Peyer's patch (tissue), 4 donors: ENCODE results near the gene INPP5J. TPM values are rescaled to one million over a fixed set of nuclear protein-coding genes. Genes with fewer than 3 reads are reported as not detected.
A peak's percentile ranks its signal among the peaks of the same experiment; 100 is the strongest.

Source experiments
- DNase-seq, 3 donors: peaks; one replicate each; pipeline ENCODE4 v3.0.0-alpha.2; 2017 to 2019
- H3K27ac ChIP-seq, 4 donors: fragments of 200-600 bp; sonication (generic); one replicate each; pipeline ENCODE4 v1.5.1; 2016 to 2019
- H3K27me3 ChIP-seq, 2 donors: fragments of 200-600 bp; sonication (generic); one replicate each; pipeline ENCODE4 v1.5.1; 2019
- H3K36me3 ChIP-seq, 3 donors: fragments of 200-600 bp; sonication (generic); one replicate each; pipeline ENCODE4 v1.5.1; 2016 to 2019
- H3K4me1 ChIP-seq, 4 donors: fragments of 200-600 bp; sonication (generic); one replicate each; pipeline ENCODE4 v1.5.1; 2016 to 2019
- H3K4me3 ChIP-seq, 4 donors: fragments of 200-600 bp; sonication (generic); 1 replicate in 3 of 4; 2 replicates in 1 of 4; pipeline ENCODE4 v1.5.1; 2016 to 2019; ENCODE audit warnings: mild to moderate bottlenecking in 1 of 4
- H3K9me3 ChIP-seq, 4 donors: fragments of 200-600 bp; sonication (generic); one replicate each; pipeline ENCODE4 v1.5.1; 2016 to 2019; ENCODE audit warnings: mild to moderate bottlenecking in 1 of 4
- CTCF ChIP-seq, 6 experiments: fragments of 450-650 bp in 4 of 6; fragments of 200-600 bp in 2 of 6; sonication (generic) in 1 of 6; IDR thresholded peaks; one replicate each; pipeline ENCODE4 v1.5.1; 2017 to 2019; ENCODE audit warnings: antibody characterized with exemption in 6 of 6, mild to moderate bottlenecking in 3 of 6, moderate library complexity in 1 of 6
- POLR2A ChIP-seq, 2 donors: fragments of 450-650 bp; IDR thresholded peaks; one replicate each; pipeline ENCODE4 v1.5.1; 2017; ENCODE audit warnings: antibody characterized with exemption in 2 of 2, mild to moderate bottlenecking in 2 of 2, moderate library complexity in 2 of 2
- total RNA-seq, 4 donors: library from RNA; depleted of rRNA; stranded (reverse); fragments of >200 nt; gene quantifications; one replicate each; pipeline ENCODE4 v1.1.0, GENCODE V29; 2016

INPP5J gene
- total RNA-seq, 4 donors from 2014 or later: 18.2 to 203 (median 156) TPM

- Histone ChIP-seq H3K4me3 (no peak overlapping the region), H3K36me3 (no peaks in the 10 kb centered on the region), H3K9me3 (no peaks in the 10 kb centered on the region), H3K27ac (no peak overlapping the region), H3K27me3 (no peaks in the 10 kb centered on the region), H3K4me1 (no peaks in the 10 kb centered on the region)
- DNase-seq: no peak
- TF ChIP-seq CTCF (IDR thresholded peaks at IDR 0.05) (no peak), POLR2A (IDR thresholded peaks at IDR 0.05) (no peak)
Observed at GRCh38 chr22:31142285-31142684, 19.5 kb downstream of the INPP5J start.

DNA sequence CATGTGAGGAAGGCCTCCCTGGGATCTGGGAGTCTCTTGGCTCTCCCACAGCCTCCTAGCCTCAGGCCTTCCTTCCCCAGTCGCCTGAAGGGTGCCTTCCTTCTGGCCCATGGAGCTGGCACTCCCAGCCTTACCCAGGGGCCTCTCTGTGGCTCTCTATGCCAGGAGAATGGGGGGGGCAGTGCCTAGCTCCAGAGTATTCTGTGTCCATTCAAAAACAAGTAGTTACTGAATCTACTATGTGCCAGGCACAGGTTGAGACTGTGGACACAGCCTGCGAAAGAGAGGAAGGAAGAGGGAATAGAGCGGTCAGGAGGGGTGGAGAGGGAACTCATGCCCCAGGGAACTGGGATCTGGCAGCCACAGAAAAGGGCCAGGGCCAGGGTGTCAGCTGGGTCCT, 20.3 kb downstream of the INPP5J start:
- Histone ChIP-seq H3K4me3 (no peak overlapping the region), H3K27me3 (no peaks in the 10 kb centered on the region), H3K9me3 (no peaks in the 10 kb centered on the region), H3K27ac (no peak overlapping the region), H3K4me1 (no peaks in the 10 kb centered on the region), H3K36me3 (no peaks in the 10 kb centered on the region)
- no peak for TF ChIP-seq POLR2A (IDR thresholded peaks at IDR 0.05)
- no peak for DNase-seq

DNA sequence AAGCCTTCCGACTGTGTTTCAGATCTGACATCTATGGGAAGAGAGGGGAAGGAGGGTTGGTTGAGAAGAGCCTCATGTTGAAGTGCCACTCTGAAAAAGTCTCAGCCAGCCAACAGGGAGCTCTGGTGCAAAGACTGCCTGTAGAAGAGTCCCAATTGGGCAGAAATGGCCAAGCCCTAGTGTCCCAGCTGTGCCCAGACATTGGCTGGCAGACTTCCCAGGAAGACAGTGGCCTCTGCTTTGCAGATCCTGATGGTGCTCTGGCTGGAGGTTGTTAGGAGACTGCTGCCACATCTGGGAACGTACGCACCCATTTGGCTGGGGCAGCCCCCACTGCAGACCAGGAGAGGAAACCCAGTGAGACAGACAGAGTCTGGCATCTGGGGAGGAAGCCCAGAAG, 20.8 kb downstream of the INPP5J start:
- Histone ChIP-seq H3K27ac (no peak overlapping the region), H3K36me3 (no peaks in the 10 kb centered on the region), H3K9me3 (no peaks in the 10 kb centered on the region), H3K27me3 (no peaks in the 10 kb centered on the region), H3K4me3 (no peak overlapping the region), H3K4me1 (peaks cover 0 to 2% (median 0%) of the 10 kb centered on the region in 4 donors)
- DNase-seq: no peak
- TF ChIP-seq POLR2A (IDR thresholded peaks at IDR 0.05) (no peak), CTCF (IDR thresholded peaks at IDR 0.05) (no peak)

- no peak overlapping the region for H3K27ac ChIP-seq
- DNase-seq: peak in 1 of 3 donors; percentile 68
Observed at GRCh38 chr22:31144223-31144622, 21.5 kb downstream of the INPP5J start.

DNA sequence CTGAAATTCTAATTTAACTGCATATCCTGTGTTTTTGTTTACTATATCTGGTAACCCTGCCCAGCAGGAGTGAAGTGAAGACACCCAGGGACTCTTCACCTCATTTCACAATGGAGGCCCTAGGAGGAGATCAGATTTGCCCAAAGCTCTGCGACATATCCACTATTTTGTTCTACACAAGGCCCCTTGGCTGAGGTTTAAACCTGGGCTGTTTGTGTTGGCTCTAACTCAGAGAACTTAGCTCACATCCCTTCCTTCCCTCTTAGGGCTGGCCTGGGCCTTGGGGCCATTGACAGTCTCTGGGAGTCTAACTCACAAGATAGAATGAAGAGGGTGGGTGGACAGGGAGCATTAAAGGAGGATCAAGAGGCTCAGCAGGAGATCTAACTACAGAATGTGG, 25.7 kb downstream of the INPP5J start:
- Histone ChIP-seq H3K27ac (peak overlapping the region in 3 of 4 donors; percentile 25 to 41 (median 36)), H3K4me3 (no peak overlapping the region), H3K9me3 (no peaks in the 10 kb centered on the region), H3K4me1 (peaks cover 0 to 8% (median 0%) of the 10 kb centered on the region in 4 donors), H3K27me3 (no peaks in the 10 kb centered on the region), H3K36me3 (no peaks in the 10 kb centered on the region)
- DNase-seq: no peak
- TF ChIP-seq CTCF (IDR thresholded peaks at IDR 0.05) (no peak), POLR2A (IDR thresholded peaks at IDR 0.05) (no peak)

More at GRCh38 chr22:31144223-31144622, 21.5 kb downstream of the INPP5J start:
- Histone ChIP-seq H3K36me3 (no peaks in the 10 kb centered on the region), H3K9me3 (no peaks in the 10 kb centered on the region), H3K27me3 (no peaks in the 10 kb centered on the region), H3K4me3 (no peak overlapping the region), H3K4me1 (peaks cover 0 to 8% (median 0%) of the 10 kb centered on the region in 4 donors)
- no peak for TF ChIP-seq POLR2A (IDR thresholded peaks at IDR 0.05)
- no peak for TF ChIP-seq CTCF (IDR thresholded peaks at IDR 0.05)

DNA sequence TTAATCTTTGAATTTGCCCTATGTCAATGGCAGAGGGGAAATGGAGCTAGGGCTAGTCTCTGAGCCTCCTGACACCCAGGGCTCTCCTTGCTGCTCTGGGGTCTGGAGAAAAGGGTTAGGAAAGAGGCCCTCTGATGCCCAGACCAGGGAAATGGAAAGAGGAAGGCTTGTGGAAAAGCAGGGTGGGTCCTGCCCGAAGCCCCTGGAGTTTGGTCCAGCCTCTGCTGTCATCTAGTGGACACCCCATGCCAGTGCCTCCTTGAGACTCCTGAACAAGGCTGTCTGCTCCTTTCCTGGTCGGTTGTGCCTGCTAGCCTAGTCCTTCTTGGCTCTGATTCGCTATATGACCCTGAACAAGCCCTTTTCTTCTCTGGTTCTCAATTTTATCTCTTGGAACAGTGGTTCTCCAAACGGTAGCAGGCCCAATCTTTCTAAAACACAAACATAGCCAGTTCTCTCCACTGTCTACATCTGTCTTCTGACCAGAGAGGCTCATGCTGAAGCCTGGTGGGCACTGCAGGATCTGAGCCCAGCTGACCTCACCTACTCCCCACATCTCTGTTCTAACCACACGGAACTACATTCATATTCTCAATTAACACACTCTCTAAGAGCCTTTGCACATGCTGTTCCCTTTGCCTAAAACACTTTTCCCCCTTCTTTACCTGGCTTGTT, 26.3 kb downstream of the INPP5J start:
- H3K4me1 ChIP-seq: peaks cover 0 to 8% (median 0%) of the 10 kb centered on the region in 4 donors
- peak overlapping the region in 3 of 4 donors; percentile 25 to 41 (median 36) for H3K27ac ChIP-seq
- peak; percentile 43 to 81 (median 78) for DNase-seq
- no peaks in the 10 kb centered on the region for H3K36me3 ChIP-seq
- TF ChIP-seq CTCF (IDR thresholded peaks at IDR 0.05) (peak; percentile 21 to 97 (median 87)), POLR2A (IDR thresholded peaks at IDR 0.05) (no peak)
- no peak overlapping the region for H3K4me3 ChIP-seq
- no peaks in the 10 kb centered on the region for H3K9me3 ChIP-seq
- no peaks in the 10 kb centered on the region for H3K27me3 ChIP-seq
